Endodermal cell (in vitro differentiated cells): ENCODE results near the gene GGT5. TPM values are rescaled to one million over a fixed set of nuclear protein-coding genes. Genes with fewer than 3 reads are reported as not detected.
A peak's percentile ranks its signal among the peaks of the same experiment; 100 is the strongest.

Experiments used
- DNase-seq: peaks from one replicate; pipeline ENCODE4 v3.0.0-alpha.2; 2017
- H3K27ac ChIP-seq: 2 replicates; pipeline ENCODE4 v1.5.1; 2013; ENCODE audit warnings: mild to moderate bottlenecking, low read depth, low read length, moderate library complexity
- H3K27me3 ChIP-seq: 2 replicates; pipeline ENCODE4 v1.6.1; 2013; ENCODE audit warnings: mild to moderate bottlenecking, low read length, moderate library complexity; ENCODE audit not compliant: insufficient read depth, control insufficient read depth, poor library complexity, severe bottlenecking
- H3K36me3 ChIP-seq: 2 replicates; pipeline ENCODE4 v1.7.0; 2013; ENCODE audit warnings: mild to moderate bottlenecking, low read length, moderate library complexity; ENCODE audit not compliant: control insufficient read depth, insufficient read depth
- H3K4me1 ChIP-seq: one replicate; pipeline ENCODE4 v1.7.0; 2013; ENCODE audit warnings: low read length; ENCODE audit not compliant: control insufficient read depth, insufficient read depth
- H3K4me3 ChIP-seq: 2 replicates; pipeline ENCODE4 v1.5.1; 2013; ENCODE audit warnings: mild to moderate bottlenecking, low read length, moderate library complexity
- H3K9ac ChIP-seq: 2 replicates; pipeline ENCODE4 v1.6.1; 2013; ENCODE audit warnings: mild to moderate bottlenecking, low read length, moderate library complexity; ENCODE audit not compliant: poor library complexity, severe bottlenecking; ENCODE audit errors: extremely low read depth
- H3K9me3 ChIP-seq: 2 replicates; pipeline ENCODE4 v1.6.1; 2013; ENCODE audit warnings: mild to moderate bottlenecking, low read length, moderate library complexity; ENCODE audit not compliant: control insufficient read depth
- H3K27ac Mint-ChIP-seq: 2 replicates; pipeline ENCODE4 v1.8.0; 2020; ENCODE audit warnings: mixed read lengths
- H3K27me3 Mint-ChIP-seq: 2 replicates; pipeline ENCODE4 v1.8.0; 2021; ENCODE audit warnings: mild to moderate bottlenecking, mixed read lengths; ENCODE audit not compliant: insufficient read depth
- H3K36me3 Mint-ChIP-seq: 2 replicates; pipeline ENCODE4 v1.8.0; 2020; ENCODE audit warnings: low read depth, mixed read lengths
- H3K4me1 Mint-ChIP-seq: 2 replicates; pipeline ENCODE4 v1.8.0; 2020; ENCODE audit warnings: mixed read lengths
- H3K4me3 Mint-ChIP-seq: 2 replicates; pipeline ENCODE4 v1.8.0; 2020; ENCODE audit warnings: mild to moderate bottlenecking, moderate library complexity, mixed read lengths
- H3K9me3 Mint-ChIP-seq: 2 replicates; pipeline ENCODE4 v1.8.0; 2020; ENCODE audit warnings: mild to moderate bottlenecking, mixed read lengths
- CTCF ChIP-seq: fragments of 200-600 bp; sonication (generic); conservative IDR thresholded peaks from 2 replicates; pipeline ENCODE4 v1.5.0; 2021; ENCODE audit warnings: antibody characterized with exemption, mild to moderate bottlenecking
- WGBS, 2 experiments: methylation state at CpG; one replicate each; pipeline versions ENCODE4 v1.1.5 to v1.1.7; 2013; ENCODE audit warnings: missing lambda C conversion rate in 2 of 2, mixed read lengths in 1 of 2; ENCODE audit not compliant: insufficient coverage in 1 of 2, insufficient read length in 1 of 2; 5-methylcytosine and 5-hydroxymethylcytosine counted together
- total RNA-seq, 2 donors: library from RNA; stranded (reverse); fragmentation: NEBNext Ultra II Directional in 1 of 2; extraction: Animal tissue kit (Norgen Biotek cat#: 25700) in 1 of 2; gene quantifications; 2 replicates in 1 of 2; 3 replicates in 1 of 2; pipeline ENCODE4 v1.2.1, GENCODE V29; 2021

Gene GGT5
- total RNA-seq, 2 donors from 2014 or later = 0.29 TPM; not detected in 1

GRCh38 chr22:24181996-24182899 lies 62.6 kb downstream of the GGT5 start:
- H3K4me1 ChIP-seq = no peaks in the 10 kb centered on the region
- no peaks in the 10 kb centered on the region for H3K4me1 Mint-ChIP-seq
- H3K36me3 Mint-ChIP-seq = peaks cover 3% of the 10 kb centered on the region
- no peak overlapping the region for H3K9ac ChIP-seq
- 83% methylated on average over 10 to 20 of the region's 20 CpGs for WGBS, 2 experiments
- H3K9me3 ChIP-seq = no peaks in the 10 kb centered on the region
- H3K27me3 ChIP-seq = no peaks in the 10 kb centered on the region
- H3K4me3 ChIP-seq = no peak overlapping the region
- no peaks in the 10 kb centered on the region for H3K9me3 Mint-ChIP-seq
- no peak overlapping the region for H3K27ac ChIP-seq
- H3K4me3 Mint-ChIP-seq = no peak overlapping the region
- H3K27ac Mint-ChIP-seq = no peak overlapping the region
- peak; percentile 69 for TF ChIP-seq CTCF
- no peaks in the 10 kb centered on the region for H3K36me3 ChIP-seq
- no peaks in the 10 kb centered on the region for H3K27me3 Mint-ChIP-seq
- DNase-seq = peak; percentile 70

- Mint-ChIP-seq H3K4me3 (no peak within 1 kb of the TSS), H3K9me3 (no peaks in the 10 kb centered on the region), H3K4me1 (no peaks in the 10 kb centered on the region), H3K36me3 (peaks cover 3% of the 10 kb centered on the region), H3K27me3 (no peaks in the 10 kb centered on the region), H3K27ac (no peak within 1 kb of the TSS)
- TF ChIP-seq CTCF = no peak
- no peaks in the 10 kb centered on the region for H3K4me1 ChIP-seq
- no peaks in the 10 kb centered on the region for H3K9me3 ChIP-seq
- no peaks in the 10 kb centered on the region for H3K36me3 ChIP-seq
- no peaks in the 10 kb centered on the region for H3K27me3 ChIP-seq
- H3K4me3 ChIP-seq = no peak within 1 kb of the TSS
- no peak within 1 kb of the TSS for H3K9ac ChIP-seq
- WGBS, 2 experiments = 70 to 71% methylated on average over 15 to 33 of the region's 35 CpGs
- H3K27ac ChIP-seq = peak within 1 kb of the TSS; percentile 38
- peak; percentile 78 for DNase-seq
These were observed 63.5 kb downstream of the GGT5 start, which contains the start of gene SUSD2 for GRCh38 chr22:24181088-24181995. Gene SUSD2, plus strand, starts transcription at chr22:24181487. Its CDS starts 33 bp downstream, at chr22:24181520.

- Mint-ChIP-seq H3K9me3 (no peaks in the 10 kb centered on the region), H3K4me3 (no peak overlapping the region), H3K27ac (no peak overlapping the region), H3K4me1 (no peaks in the 10 kb centered on the region), H3K36me3 (peaks cover 3% of the 10 kb centered on the region), H3K27me3 (no peaks in the 10 kb centered on the region)
- no peak for DNase-seq
- no peaks in the 10 kb centered on the region for H3K9me3 ChIP-seq
- H3K27ac ChIP-seq = no peak overlapping the region
- H3K27me3 ChIP-seq = no peaks in the 10 kb centered on the region
- no peak overlapping the region for H3K9ac ChIP-seq
- H3K36me3 ChIP-seq = peaks cover 4% of the 10 kb centered on the region
- H3K4me3 ChIP-seq = no peak overlapping the region
- 91 to 93% methylated on average over 11 to 16 of the region's 16 CpGs for WGBS, 2 experiments
- no peak for TF ChIP-seq CTCF
- H3K4me1 ChIP-seq = no peaks in the 10 kb centered on the region
These were observed 64.4 kb downstream of the GGT5 start for GRCh38 chr22:24180316-24181087.
